ACC112 (cell line): Measurements from ENCODE around the gene TRPC3.
A peak's percentile ranks its signal among the peaks of the same experiment; 100 is the strongest.

Source experiments
- H2AFZ ChIP-seq: fragments of 200-600 bp; sonication (generic); one replicate; pipeline ENCODE4 v1.6.0; 2017; ENCODE audit warnings: antibody characterized with exemption, low read length; ENCODE audit not compliant: unreplicated experiment
- H3K27ac ChIP-seq: fragments of 200-600 bp; sonication (generic); 2 replicates; pipeline ENCODE4 v1.5.1; 2014; ENCODE audit warnings: low read depth, mild to moderate bottlenecking, antibody characterized with exemption, low read length, moderate library complexity
- H3K27me3 ChIP-seq: fragments of 200-600 bp; sonication (generic); 2 replicates; pipeline ENCODE4 v1.6.1; 2014; ENCODE audit warnings: mild to moderate bottlenecking, antibody characterized with exemption, low read length, moderate library complexity, mixed read lengths; ENCODE audit not compliant: insufficient read depth
- H3K36me3 ChIP-seq: fragments of 200-600 bp; sonication (generic); 2 replicates; pipeline ENCODE4 v1.6.1; 2016; ENCODE audit warnings: mild to moderate bottlenecking, antibody characterized with exemption, low read length, moderate library complexity, mixed read lengths; ENCODE audit not compliant: insufficient read depth
- H3K4me1 ChIP-seq: fragments of 200-600 bp; sonication (generic); one replicate; pipeline ENCODE4 v1.6.1; 2016; ENCODE audit warnings: low read length, mixed read lengths; ENCODE audit not compliant: insufficient read depth, unreplicated experiment, control insufficient read depth
- H3K4me3 ChIP-seq: fragments of 200-600 bp; sonication (generic); 2 replicates; pipeline ENCODE4 v1.5.1; 2014; ENCODE audit warnings: mild to moderate bottlenecking, low read depth, low read length
- H3K79me2 ChIP-seq: fragments of 200-600 bp; sonication (generic); one replicate; pipeline ENCODE4 v1.6.0; 2016; ENCODE audit warnings: low read length; ENCODE audit not compliant: control insufficient read depth, unreplicated experiment, insufficient read depth

Gene TRPC3

DNA sequence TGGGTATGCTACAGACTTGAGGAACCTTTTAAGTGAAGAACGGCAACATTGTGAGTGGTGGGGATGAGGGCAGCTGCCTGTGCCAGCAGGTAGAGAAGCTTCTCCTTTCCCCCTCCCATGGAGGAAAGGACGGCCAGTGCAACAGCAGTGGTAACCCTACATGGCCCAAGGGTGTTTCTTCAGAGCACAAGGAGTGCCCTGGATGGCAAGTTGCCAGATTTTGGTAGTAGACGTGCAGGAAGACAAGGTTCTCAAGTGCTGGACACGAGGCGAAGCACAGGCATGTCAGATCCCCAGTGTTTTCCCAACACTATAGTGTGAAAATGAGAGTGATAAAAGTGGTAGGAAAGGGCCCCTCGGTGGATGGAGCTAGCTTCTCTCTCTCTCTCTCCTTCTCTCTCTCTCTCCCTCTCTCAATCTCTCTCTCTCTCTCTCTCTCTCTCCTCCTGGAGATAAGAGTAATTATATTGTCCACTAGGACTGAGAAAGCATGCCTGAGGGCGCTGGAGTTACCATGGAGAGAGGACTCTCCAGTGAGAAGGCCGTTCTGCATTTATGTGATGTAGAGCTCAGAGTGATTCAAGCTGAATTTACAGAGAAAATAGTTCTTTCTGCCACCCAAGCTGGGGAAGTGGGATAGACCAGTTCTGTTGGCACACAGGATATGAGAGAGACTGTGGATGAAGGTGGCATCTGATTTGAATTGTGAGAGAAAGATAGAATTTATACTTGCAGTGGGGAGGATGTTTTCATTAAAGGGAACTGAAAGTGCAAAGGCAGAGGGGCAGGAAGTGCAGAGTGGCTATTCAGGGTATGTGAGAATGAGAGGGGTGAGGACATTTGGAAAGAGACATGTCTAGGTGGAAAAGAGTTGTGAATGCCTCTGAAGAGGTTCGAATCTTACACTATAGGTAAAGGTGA lies 25.7 kb upstream of the TRPC3 start:
- Histone ChIP-seq H3K27me3 (no peaks in the 10 kb centered on the region; the same call in 1 of the 2 replicates), H3K4me1 (no peaks in the 10 kb centered on the region), H2AFZ (no peak overlapping the region), H3K4me3 (no peak overlapping the region), H3K27ac (no peak overlapping the region), H3K36me3 (no peaks in the 10 kb centered on the region), H3K79me2 (no peaks in the 10 kb centered on the region)

DNA sequence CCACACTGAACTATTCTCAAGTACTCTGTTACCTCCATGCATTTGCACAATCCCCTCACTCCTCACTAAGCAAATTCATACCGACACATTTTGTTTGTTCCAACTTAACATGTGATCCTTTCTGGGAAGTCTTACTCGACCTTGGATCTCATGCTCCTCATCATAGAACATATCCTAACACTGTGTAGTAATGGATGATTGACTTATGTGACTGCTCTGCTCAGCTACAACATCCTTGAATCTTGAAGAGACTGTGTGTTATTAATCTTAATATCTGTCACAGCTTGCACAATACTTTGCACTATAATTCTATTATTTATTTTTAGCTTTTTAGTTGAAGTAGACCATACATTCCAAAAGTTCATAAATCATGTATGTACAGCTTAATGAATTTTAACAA lies 23.9 kb upstream of the TRPC3 start:
- H3K79me2 ChIP-seq = no peaks in the 10 kb centered on the region
- H3K4me3 ChIP-seq = no peak overlapping the region
- no peak overlapping the region for H3K27ac ChIP-seq
- H3K4me1 ChIP-seq = no peaks in the 10 kb centered on the region
- no peaks in the 10 kb centered on the region for H3K27me3 ChIP-seq
- no peak overlapping the region for H2AFZ ChIP-seq
- H3K36me3 ChIP-seq = no peaks in the 10 kb centered on the region

GRCh38 chr4:121973816-121974215 lies 22.0 kb upstream of the TRPC3 start:
- no peaks in the 10 kb centered on the region for H3K79me2 ChIP-seq

GRCh38 chr4:121968859-121969258 lies 17.0 kb upstream of the TRPC3 start:
- no peak overlapping the region for H2AFZ ChIP-seq
- no peak overlapping the region for H3K27ac ChIP-seq
- H3K36me3 ChIP-seq = no peaks in the 10 kb centered on the region
- no peak overlapping the region for H3K4me3 ChIP-seq
- H3K27me3 ChIP-seq = peaks cover 3% of the 10 kb centered on the region; the same call in 1 of the 2 replicates
- no peaks in the 10 kb centered on the region for H3K79me2 ChIP-seq
- peaks cover 4% of the 10 kb centered on the region for H3K4me1 ChIP-seq

More at GRCh38 chr4:121973816-121974215, 22.0 kb upstream of the TRPC3 start:
- no peak overlapping the region for H2AFZ ChIP-seq
- H3K27me3 ChIP-seq = 0 out of 2 replicates have a peak, but pooled peaks cover under 1% of the 10 kb centered on the region
- no peak overlapping the region for H3K4me3 ChIP-seq
- peaks cover 4% of the 10 kb centered on the region for H3K4me1 ChIP-seq
- H3K27ac ChIP-seq = no peak overlapping the region
- no peaks in the 10 kb centered on the region for H3K36me3 ChIP-seq

DNA sequence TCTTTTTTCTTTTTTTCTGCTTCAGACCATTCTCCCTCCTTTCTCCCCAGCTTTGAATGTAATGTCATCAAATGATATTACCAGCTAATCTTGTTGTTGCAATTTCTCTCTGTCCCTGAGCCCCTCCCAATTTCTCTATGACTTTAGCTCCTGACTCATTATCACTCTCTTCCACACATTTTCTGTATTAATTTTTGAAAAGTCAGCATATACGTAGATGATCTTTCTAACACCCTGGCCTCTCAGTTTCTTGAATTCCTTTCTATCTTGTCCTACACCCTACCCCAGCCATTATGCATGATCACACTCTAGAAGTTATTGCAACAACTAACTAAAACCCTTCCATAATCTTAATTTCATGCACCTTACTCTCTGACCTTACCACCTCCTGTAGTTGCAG lies 13.1 kb upstream of the TRPC3 start:
- Histone ChIP-seq H3K4me1 (no peaks in the 10 kb centered on the region), H3K27ac (no peak overlapping the region), H2AFZ (no peak overlapping the region), H3K27me3 (peaks cover 3% of the 10 kb centered on the region; the same call in 1 of the 2 replicates), H3K36me3 (no peaks in the 10 kb centered on the region), H3K79me2 (no peaks in the 10 kb centered on the region), H3K4me3 (no peak overlapping the region)

DNA sequence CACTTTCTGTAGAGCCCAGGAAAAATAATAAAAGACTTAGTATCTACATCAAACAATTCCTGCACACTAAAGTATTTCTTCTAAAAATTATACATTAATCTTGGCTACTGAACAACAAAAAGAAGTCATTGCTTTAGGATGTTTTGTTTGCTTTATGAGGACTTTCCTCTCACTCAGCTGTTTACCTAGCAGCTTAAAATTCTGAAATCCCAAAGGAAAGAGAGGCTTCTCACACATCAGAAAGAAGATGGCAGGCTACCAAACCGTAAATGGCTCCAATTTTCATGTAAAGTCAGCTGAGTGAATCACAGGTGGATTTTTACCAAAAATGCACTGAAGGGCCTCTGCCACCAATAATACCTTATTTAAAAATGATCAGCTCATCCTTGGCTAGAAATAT lies 9.0 kb upstream of the TRPC3 start:
- H3K27me3 ChIP-seq = peaks cover 2% of the 10 kb centered on the region; the same call in 1 of the 2 replicates
- H3K4me1 ChIP-seq = no peaks in the 10 kb centered on the region
- H3K27ac ChIP-seq = no peak overlapping the region
- no peaks in the 10 kb centered on the region for H3K79me2 ChIP-seq
- no peak overlapping the region for H3K4me3 ChIP-seq
- no peaks in the 10 kb centered on the region for H3K36me3 ChIP-seq
- H2AFZ ChIP-seq = no peak overlapping the region

DNA sequence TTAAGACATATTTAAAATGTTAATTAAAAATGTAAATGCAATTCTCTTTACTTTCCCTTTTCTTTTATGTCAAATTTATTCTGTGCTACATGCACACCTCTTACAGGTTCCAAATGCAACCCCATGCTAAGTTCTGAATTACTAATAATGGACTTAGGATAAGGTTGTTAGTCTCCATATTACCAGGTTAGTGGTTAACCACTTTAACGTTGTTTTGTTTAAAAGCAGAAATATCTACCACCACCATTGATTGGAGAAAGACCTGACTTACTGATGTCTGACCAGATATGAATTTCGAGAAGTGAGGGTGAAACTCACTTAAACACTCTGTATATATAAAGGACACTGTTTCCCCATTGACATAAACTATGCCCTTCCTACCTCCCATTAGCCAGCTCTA lies 6.9 kb upstream of the TRPC3 start:
- H3K4me3 ChIP-seq = no peak overlapping the region
- no peaks in the 10 kb centered on the region for H3K79me2 ChIP-seq
- H3K27me3 ChIP-seq = peaks cover 4% of the 10 kb centered on the region; the same call in 1 of the 2 replicates
- no peak overlapping the region for H3K27ac ChIP-seq
- H2AFZ ChIP-seq = no peak overlapping the region
- H3K4me1 ChIP-seq = no peaks in the 10 kb centered on the region
- H3K36me3 ChIP-seq = no peaks in the 10 kb centered on the region

DNA sequence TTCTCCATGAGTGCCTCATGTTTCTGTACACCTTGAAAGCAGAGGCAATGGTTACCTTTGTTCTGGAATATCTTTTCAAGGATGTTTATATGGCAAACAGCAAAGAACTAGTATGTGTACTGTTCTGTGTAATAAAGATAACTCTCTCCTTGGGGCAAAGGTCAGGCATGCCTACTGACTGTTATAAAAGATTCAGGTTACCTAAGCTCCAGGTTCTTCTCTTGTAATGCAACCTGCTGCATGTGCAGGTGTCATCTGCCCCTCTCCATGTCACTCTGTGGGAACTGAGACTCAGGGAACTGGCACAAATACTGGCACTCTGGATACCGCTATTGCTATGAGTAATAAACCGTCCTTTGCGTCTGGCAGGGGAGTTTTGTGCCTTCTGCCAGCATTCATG lies 5.4 kb upstream of the TRPC3 start:
- no peak overlapping the region for H2AFZ ChIP-seq

GRCh38 chr4:121953860-121954259 lies 2.0 kb upstream of the TRPC3 start:
- Histone ChIP-seq H3K27me3 (peaks cover 19% of the 10 kb centered on the region), H3K79me2 (no peaks in the 10 kb centered on the region), H3K4me3 (no peak overlapping the region), H3K4me1 (no peaks in the 10 kb centered on the region), H2AFZ (no peak overlapping the region), H3K36me3 (no peaks in the 10 kb centered on the region), H3K27ac (no peak overlapping the region)

More for the DNA sequence above, 5.4 kb upstream of the TRPC3 start:
- peaks cover 16% of the 10 kb centered on the region for H3K27me3 ChIP-seq
- no peak overlapping the region for H3K27ac ChIP-seq
- no peak overlapping the region for H3K4me3 ChIP-seq
- no peaks in the 10 kb centered on the region for H3K79me2 ChIP-seq
- no peaks in the 10 kb centered on the region for H3K4me1 ChIP-seq
- no peaks in the 10 kb centered on the region for H3K36me3 ChIP-seq

DNA sequence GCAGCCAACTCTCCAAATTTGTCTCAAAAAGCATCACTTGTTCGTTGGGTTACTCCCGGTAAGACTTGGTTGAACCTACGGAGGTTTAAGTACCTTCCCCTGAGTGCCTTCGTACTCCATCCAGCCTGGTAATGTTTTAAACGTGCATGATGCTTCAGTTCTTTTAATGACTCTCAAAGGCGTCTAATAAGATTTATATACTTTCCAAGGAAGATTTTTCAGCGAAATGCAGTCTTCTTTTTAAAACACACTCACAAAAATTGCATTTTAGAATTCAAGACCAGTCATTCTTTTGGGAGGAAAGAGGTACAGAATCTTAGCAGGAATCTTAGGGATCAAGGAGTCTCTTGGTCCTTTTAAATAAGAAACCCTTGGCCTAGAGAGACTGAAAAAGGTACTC lies 430 bp upstream of the TRPC3 start:
- Histone ChIP-seq H3K36me3 (no peaks in the 10 kb centered on the region), H3K27ac (no peak overlapping the region), H3K4me1 (no peaks in the 10 kb centered on the region), H3K27me3 (peaks cover 19% of the 10 kb centered on the region), H3K4me3 (peak overlapping the region; percentile 82), H3K79me2 (no peaks in the 10 kb centered on the region), H2AFZ (no peak overlapping the region)
